GM21447 (cell line): Measurements from ENCODE around the gene HCFC2.
"Not testable (repeated sequence)": the region's sequence is repeated elsewhere in the genome, so short reads cannot be mapped to it uniquely, and the experiment has no call there.

Source experiments
- ATAC-seq: cut with Tn5 transposase; IDR thresholded peaks from one replicate; pipeline ENCODE4 v1.9.1; 2021; ENCODE audit not compliant: unreplicated experiment

HCFC2 gene

DNA sequence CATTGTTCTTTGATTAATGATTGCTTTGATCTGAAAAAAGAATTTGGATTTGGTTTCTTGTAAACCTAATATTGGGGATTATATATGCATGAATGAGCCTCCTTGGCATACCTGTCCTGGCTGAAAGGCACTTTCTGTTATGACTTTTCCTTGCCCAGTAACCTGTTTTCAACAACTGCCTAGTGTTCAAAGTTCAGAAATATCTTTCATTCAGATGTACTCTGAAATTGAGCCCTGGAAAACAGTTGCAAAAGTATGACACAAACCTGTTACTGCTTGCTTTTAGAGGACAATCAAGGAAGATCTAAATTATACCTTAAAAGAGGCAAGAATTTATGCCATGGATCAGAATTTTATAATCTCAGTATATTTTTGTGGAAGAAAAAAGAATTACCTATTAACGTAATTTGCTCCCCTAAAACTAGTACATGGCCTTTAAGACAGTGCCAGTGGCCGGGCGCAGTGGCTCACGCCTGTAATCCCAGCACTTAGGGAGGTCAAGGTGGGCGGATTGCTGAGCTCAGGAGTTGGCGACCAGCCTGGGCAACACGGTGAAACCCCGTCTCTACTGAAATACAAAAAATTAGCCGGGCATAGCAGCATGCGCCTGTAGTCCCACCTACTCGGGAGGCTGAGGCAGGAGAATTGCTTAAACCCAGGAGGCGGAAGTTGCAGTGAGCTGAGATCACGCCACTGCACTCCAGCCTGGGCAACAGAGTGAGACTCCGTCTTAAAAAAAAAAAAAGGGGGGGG, 50.7 kb downstream of the HCFC2 start:
- not testable (repeated sequence) for ATAC-seq

DNA sequence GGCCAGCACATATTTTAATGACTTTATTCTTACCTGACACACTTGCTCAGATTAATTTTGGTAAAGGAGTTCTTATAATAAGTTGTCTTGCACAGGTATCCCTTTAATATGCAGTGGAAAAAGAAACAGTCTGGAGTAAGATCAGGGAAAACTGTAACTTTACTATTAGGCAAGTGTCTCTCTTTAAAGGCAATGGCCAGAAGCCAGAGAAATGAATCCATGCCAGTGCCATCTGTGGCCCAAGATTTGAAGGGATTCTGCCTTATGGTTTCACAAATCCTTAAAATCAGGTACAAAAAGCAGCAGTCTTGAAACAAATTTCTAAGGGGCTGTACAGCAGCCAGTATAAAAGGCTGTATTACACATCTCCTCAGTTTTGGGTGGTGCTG, 51.2 kb downstream of the HCFC2 start:
- no peak for ATAC-seq

- no peak for ATAC-seq
Observed at GRCh38 chr12:104121001-104121400, 56.7 kb downstream of the HCFC2 start.

GRCh38 chr12:104122298-104122697, 58.0 kb downstream of the HCFC2 start:
- ATAC-seq, result no peak

GRCh38 chr12:104126548-104126947, 62.2 kb downstream of the HCFC2 start:
- no peak for ATAC-seq

DNA sequence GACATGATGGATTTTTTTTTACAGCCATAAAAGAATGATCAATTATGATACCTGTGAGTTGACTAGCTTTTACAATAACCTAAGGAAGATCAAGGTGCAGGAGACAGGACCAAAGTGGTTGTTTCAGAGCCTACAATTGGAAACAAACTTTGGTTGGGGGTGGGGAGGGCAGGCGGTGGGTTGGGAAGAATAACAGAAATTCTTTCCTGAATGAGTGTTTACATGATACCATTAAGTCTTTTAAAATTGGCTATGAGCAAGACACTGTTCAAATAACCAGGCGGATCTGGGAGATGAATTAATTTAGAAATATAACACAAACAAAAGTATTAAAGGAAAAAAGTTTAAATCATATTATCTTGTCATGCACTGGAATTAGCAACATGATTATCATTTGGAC, 66.4 kb downstream of the HCFC2 start:
- no peak for ATAC-seq

- ATAC-seq, result no peak
Observed at GRCh38 chr12:104131609-104132008, 67.3 kb downstream of the HCFC2 start.

GRCh38 chr12:104132351-104132956, 68.1 kb downstream of the HCFC2 start:
- no peak for ATAC-seq

- no peak for ATAC-seq
Observed at GRCh38 chr12:104133321-104133720, 69.0 kb downstream of the HCFC2 start.

GRCh38 chr12:104133866-104134265, 69.5 kb downstream of the HCFC2 start:
- no peak for ATAC-seq

DNA sequence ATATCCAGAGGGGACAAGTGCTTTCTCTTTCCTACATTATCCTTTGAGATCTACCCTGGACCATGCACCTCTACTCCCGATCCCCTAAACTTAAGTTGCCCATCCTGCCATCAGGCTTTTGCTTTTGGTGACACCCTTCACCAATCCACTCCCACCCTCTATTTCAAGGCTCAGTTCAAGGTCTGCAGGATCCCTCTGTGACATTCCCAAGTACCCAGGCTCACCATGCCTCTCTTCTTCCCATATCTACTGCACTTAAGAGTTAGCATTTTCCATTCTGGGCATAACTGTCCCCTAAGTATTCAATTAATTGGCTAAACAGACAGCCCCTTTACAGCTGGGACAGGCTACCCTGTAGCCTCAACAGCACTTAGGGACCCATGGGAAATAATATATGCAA, 70.6 kb downstream of the HCFC2 start:
- no peak for ATAC-seq

DNA sequence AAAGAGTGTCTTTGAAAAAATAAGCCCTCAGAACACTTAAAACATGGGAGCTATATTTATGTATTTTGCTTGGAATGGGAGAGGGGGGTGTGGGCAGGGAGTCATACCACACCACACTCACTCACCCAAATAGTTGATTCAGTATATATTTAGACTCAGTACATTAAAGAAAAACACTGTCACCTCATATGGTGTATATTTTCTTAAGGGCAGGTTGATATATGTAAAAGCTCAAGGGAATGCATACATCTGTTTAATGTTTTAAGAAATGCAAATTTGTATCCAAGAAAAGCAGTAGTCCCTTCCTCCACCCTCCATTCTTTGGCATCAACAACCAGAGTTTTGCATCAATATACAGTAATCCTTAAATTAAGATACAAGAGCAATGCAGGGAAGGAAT, 72.2 kb downstream of the HCFC2 start:
- ATAC-seq, result no peak

- ATAC-seq, result peak; percentile 40
Observed at GRCh38 chr12:104137001-104137901, 72.9 kb downstream of the HCFC2 start.

GRCh38 chr12:104137902-104138796, 73.8 kb downstream of the HCFC2 start, which contains the start of gene NFYB:
TSS of gene NFYB (minus strand) at chr12:104138210. CDS start at chr12:104135453, 2,757 bp downstream.
- peak; percentile 92 for ATAC-seq

- ATAC-seq, result no peak
Observed at GRCh38 chr12:104138797-104139152, 74.4 kb downstream of the HCFC2 start.

DNA sequence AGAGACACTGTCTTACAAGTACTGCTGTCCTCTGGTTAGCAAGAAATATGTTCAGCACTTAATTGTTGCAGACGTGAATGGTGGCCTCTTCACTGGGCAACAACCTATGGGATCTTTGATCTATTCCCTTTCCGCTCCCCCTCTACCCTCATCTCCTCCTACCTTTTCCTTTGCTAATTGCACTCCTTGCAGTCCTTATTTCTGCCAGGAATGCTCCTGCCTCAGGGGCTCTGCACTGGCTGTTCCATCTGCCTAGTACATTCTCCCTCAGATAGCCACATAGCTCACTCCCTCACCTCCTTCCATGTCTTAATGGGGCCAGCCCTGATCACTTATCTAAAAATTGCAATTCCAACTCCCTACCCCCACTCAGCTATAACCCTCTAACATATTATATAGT, 78.2 kb downstream of the HCFC2 start:
- no peak for ATAC-seq

DNA sequence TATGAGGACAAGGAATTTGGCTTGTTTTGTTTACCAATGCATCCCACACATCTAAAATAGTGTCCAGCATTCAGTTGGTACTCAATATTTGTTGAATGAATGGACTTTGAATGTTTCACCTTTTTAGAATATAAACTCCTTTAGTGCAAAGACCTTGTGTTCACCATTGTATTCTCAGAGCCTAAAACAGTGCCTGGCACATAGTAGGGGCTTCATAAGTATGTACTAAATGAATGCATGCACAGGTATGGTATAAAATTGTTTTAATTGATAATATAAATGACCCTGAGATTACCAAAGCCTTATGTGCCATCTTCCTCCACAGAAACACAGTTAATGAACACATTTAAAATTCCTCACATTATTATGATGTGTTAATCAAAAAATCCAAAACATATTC, 78.7 kb downstream of the HCFC2 start:
- ATAC-seq, result no peak

- ATAC-seq, result no peak
Observed at GRCh38 chr12:104143918-104144317, 79.6 kb downstream of the HCFC2 start.

DNA sequence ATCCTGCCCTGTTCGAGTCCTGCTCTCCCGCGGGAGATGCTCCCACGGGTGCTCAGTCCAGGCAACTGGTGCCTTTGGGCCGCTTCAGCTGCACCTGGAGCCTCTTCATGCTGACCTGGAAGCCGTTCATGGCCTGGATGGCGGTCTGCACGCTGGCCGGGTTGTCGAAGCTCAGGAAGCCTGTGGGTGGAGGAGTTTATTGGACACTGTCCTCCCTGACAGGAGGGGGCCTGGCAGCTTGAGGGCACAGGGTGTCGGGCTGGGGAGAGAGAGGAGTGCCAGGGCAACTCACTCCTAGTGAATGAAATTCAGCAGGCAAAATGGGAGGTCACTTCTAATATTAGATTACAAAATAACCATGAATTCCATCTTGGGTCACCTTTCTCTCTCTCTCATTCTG, 83.0 kb downstream of the HCFC2 start:
- no peak for ATAC-seq

GRCh38 chr12:104150416-104150815, 86.1 kb downstream of the HCFC2 start:
- ATAC-seq, result no peak
